ENCODE measurements around the gene CARD6.

DNA sequence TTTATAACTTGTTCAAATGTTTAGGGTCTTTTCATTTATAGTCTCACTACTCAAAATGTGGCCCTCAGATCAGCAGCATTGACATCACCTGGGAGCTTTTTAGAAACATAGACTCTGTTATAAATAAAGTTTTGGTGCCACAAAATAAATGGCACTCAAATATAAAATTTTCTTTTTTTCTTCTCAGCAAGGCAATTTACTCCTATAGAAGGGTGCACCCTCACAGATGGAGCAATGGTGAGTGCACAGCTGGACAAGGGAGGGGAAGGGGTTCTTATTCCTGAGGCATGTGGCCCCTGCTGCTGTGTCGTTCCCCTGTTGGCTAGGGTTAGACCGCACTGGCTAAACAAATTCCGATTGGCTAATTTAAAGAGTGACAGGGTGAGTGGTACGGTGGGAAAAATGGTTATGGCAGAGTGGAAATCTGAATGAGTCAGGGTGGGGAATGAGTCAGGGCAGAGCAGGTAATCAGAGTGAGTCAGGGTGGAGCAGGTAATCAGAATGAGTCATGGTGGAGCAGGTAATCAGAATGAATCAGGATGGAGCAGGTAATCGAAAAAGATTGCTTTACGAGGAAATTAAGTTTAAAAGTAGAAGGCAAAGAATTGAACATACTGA lies 36.3 kb downstream of the CARD6 start:
- TF ChIP-seq, protein P1, sequence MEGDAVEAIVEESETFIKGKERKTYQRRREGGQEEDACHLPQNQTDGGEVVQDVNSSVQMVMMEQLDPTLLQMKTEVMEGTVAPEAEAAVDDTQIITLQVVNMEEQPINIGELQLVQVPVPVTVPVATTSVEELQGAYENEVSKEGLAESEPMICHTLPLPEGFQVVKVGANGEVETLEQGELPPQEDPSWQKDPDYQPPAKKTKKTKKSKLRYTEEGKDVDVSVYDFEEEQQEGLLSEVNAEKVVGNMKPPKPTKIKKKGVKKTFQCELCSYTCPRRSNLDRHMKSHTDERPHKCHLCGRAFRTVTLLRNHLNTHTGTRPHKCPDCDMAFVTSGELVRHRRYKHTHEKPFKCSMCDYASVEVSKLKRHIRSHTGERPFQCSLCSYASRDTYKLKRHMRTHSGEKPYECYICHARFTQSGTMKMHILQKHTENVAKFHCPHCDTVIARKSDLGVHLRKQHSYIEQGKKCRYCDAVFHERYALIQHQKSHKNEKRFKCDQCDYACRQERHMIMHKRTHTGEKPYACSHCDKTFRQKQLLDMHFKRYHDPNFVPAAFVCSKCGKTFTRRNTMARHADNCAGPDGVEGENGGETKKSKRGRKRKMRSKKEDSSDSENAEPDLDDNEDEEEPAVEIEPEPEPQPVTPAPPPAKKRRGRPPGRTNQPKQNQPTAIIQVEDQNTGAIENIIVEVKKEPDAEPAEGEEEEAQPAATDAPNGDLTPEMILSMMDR (IDR thresholded peaks at IDR 0.05) = no peak
- no peak for TF ChIP-seq POLR2A (IDR thresholded peaks at IDR 0.05)
